ENCODE measurements around the gene UPK1A.

UPK1A gene

DNA sequence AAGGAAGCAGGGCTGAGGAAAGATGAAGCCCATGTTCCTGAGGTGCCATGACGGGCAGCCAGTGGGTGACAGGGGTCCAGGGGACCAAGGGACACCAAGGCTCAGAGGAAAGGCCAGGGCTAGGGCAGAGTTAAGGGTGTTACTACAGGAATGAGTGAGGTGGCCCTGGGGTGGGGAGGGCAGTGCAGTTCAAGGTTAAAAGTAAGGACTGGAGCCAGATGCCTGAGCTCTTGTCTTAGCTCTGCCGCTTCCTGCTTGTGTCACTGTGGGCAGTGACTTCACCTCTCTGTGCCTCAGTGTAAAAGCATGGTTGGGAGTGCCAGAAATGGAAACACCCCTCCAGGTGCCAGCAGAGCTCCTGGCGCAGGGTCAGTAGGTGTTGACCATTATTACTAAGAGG lies 29.7 kb upstream of the UPK1A start:
- Mint-ChIP-seq H3K36me3 (ENCODE audit: low read depth) (peaks cover 36% of the 10 kb centered on the region), H3K4me1 (peaks cover 21% of the 10 kb centered on the region), H3K27me3 (ENCODE audit: low read depth, poor library complexity) (no peaks in the 10 kb centered on the region), H3K9me3 (no peaks in the 10 kb centered on the region), H3K4me3 (no peak overlapping the region), H3K27ac (peak overlapping the region; percentile 45)
- TF ChIP-seq, protein P1, sequence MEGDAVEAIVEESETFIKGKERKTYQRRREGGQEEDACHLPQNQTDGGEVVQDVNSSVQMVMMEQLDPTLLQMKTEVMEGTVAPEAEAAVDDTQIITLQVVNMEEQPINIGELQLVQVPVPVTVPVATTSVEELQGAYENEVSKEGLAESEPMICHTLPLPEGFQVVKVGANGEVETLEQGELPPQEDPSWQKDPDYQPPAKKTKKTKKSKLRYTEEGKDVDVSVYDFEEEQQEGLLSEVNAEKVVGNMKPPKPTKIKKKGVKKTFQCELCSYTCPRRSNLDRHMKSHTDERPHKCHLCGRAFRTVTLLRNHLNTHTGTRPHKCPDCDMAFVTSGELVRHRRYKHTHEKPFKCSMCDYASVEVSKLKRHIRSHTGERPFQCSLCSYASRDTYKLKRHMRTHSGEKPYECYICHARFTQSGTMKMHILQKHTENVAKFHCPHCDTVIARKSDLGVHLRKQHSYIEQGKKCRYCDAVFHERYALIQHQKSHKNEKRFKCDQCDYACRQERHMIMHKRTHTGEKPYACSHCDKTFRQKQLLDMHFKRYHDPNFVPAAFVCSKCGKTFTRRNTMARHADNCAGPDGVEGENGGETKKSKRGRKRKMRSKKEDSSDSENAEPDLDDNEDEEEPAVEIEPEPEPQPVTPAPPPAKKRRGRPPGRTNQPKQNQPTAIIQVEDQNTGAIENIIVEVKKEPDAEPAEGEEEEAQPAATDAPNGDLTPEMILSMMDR (IDR thresholded peaks at IDR 0.05), result no peak
- no peak for DNase-seq

DNA sequence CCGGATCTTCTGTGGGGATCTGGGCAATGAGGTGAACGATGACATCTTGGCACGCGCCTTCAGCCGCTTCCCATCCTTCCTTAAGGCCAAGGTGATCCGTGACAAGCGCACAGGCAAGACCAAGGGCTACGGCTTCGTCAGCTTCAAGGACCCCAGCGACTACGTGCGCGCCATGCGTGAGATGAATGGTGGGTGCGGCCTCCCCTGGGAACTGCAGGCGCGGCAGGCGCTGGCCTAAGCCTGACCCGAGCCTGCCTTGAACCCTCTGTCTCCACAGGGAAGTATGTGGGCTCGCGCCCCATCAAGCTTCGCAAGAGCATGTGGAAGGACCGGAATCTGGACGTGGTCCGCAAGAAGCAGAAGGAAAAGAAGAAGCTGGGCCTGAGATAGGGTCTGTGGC lies 29.2 kb upstream of the UPK1A start:
- peaks cover 24% of the 10 kb centered on the region for H3K4me1 Mint-ChIP-seq
- H3K27ac Mint-ChIP-seq, result peak overlapping the region; percentile 45
- no peak for DNase-seq
- H3K27me3 Mint-ChIP-seq (ENCODE audit: low read depth, poor library complexity), result no peaks in the 10 kb centered on the region
- H3K4me3 Mint-ChIP-seq, result no peak overlapping the region
- H3K9me3 Mint-ChIP-seq, result no peaks in the 10 kb centered on the region
- TF ChIP-seq, protein P1 (IDR thresholded peaks at IDR 0.05), result no peak
- H3K36me3 Mint-ChIP-seq (ENCODE audit: low read depth), result peaks cover 31% of the 10 kb centered on the region

DNA sequence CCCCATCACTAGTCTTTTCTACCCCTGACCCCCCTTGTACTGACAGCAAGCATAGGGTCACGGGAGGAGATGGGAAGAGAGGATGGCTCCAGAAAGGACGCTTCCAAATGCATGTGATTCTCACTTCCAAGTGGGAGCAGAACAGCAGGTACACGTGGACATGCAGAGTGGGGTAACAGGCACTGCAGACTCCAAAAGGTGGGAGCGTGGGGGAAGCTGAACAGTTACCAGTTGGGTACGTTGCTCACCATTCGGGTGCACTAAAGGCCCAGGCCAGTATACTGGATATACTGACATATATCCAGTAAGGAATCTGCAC lies 27.0 kb upstream of the UPK1A start:
- no peak for DNase-seq
- Mint-ChIP-seq H3K36me3 (ENCODE audit: low read depth) (peaks cover 21% of the 10 kb centered on the region), H3K27me3 (ENCODE audit: low read depth, poor library complexity) (no peaks in the 10 kb centered on the region), H3K4me1 (peaks cover 31% of the 10 kb centered on the region), H3K4me3 (peak overlapping the region; percentile 3), H3K9me3 (no peaks in the 10 kb centered on the region), H3K27ac (peak overlapping the region; percentile 91)
- TF ChIP-seq, protein P1 (IDR thresholded peaks at IDR 0.05), result no peak

DNA sequence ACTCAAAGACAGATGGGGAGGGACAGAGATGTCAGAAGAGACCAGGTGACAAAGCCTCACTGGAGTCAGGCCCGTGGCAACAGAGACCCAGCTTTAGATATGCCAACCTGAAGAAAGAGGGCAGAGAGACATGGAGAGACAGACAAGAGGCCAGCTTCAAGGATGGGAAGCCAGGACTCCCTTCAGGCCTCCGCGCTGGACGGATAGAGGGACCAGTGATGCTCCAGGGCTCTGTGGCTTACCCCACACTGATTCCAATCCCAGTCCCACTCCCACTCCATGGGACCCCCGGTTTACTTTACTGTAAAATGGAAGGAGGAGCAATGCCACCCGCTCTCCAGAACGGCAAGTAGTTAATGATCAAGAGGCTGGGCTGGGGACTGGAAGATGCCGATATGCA lies 26.5 kb upstream of the UPK1A start:
- H3K36me3 Mint-ChIP-seq (ENCODE audit: low read depth), result peaks cover 18% of the 10 kb centered on the region
- peak overlapping the region; percentile 3 for H3K4me3 Mint-ChIP-seq
- H3K27ac Mint-ChIP-seq, result no peak overlapping the region
- DNase-seq, result no peak
- H3K4me1 Mint-ChIP-seq, result peaks cover 35% of the 10 kb centered on the region
- TF ChIP-seq, protein P1 (IDR thresholded peaks at IDR 0.05), result no peak
- H3K27me3 Mint-ChIP-seq (ENCODE audit: low read depth, poor library complexity), result no peaks in the 10 kb centered on the region
- H3K9me3 Mint-ChIP-seq, result no peaks in the 10 kb centered on the region

DNA sequence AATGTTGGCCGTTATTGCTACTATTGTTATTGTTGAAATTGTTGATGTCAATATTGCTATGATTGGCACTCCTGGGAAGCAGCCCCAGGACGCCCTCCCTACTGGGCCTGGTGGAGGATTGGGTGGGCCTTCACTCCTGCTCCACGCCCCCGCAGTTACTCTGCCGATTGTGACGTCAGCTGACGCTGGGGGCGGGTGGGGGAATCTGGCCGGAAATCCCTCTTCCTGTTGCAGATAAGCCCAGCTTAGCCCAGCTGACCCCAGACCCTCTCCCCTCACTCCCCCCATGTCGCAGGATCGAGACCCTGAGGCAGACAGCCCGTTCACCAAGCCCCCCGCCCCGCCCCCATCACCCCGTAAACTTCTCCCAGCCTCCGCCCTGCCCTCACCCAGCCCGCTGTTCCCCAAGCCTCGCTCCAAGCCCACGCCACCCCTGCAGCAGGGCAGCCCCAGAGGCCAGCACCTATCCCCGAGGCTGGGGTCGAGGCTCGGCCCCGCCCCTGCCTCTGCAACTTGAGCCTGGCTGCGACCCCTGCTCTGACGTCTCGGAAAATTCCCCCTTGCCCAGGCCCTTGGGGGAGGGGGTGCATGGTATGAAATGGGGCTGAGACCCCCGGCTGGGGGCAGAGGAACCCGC lies 24.7 kb upstream of the UPK1A start, which contains the start of gene ETV2:
Gene ETV2, plus strand, starts transcription at position 231 of the 637 bp plus-strand sequence. CDS start 716 bp downstream, outside the sequence.
- peaks cover 5% of the 10 kb centered on the region for H3K27me3 Mint-ChIP-seq (ENCODE audit: low read depth, poor library complexity)
- H3K36me3 Mint-ChIP-seq (ENCODE audit: low read depth), result peaks cover 8% of the 10 kb centered on the region
- no peaks in the 10 kb centered on the region for H3K9me3 Mint-ChIP-seq
- peak; percentile 52 for DNase-seq
- H3K4me3 Mint-ChIP-seq, result peak within 1 kb of the TSS; percentile 84
- TF ChIP-seq, protein P1 (IDR thresholded peaks at IDR 0.05), result no peak
- peaks cover 46% of the 10 kb centered on the region for H3K4me1 Mint-ChIP-seq
- no peak within 1 kb of the TSS for H3K27ac Mint-ChIP-seq

DNA sequence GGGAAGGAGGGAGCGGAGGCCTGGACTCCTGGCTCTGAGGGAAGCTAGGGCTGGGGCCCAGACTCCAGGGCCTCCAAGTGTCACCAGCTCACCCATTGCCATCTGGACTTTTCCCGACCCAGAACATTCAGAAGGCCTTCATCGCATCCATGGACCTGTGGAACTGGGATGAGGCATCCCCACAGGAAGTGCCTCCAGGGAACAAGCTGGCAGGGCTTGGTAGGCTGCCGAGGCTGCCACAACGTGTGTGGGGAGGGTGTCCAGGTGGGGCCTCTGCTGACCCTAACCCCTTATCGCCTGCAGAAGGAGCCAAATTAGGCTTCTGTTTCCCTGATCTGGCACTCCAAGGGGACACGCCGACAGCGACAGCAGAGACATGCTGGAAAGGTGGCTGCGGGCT lies 24.0 kb upstream of the UPK1A start:
- H3K4me1 Mint-ChIP-seq, result peaks cover 46% of the 10 kb centered on the region
- H3K36me3 Mint-ChIP-seq (ENCODE audit: low read depth), result peaks cover 8% of the 10 kb centered on the region
- H3K9me3 Mint-ChIP-seq, result no peaks in the 10 kb centered on the region
- no peak for DNase-seq
- peaks cover 5% of the 10 kb centered on the region for H3K27me3 Mint-ChIP-seq (ENCODE audit: low read depth, poor library complexity)
- no peak overlapping the region for H3K27ac Mint-ChIP-seq
- TF ChIP-seq, protein P1 (IDR thresholded peaks at IDR 0.05), result no peak
- peak overlapping the region; percentile 84 for H3K4me3 Mint-ChIP-seq
